MM.1S (cell line): ENCODE measurements around the gene AP5B1.

Experiments used
- DNase-seq: peaks from one replicate; pipeline ENCODE4 v3.0.0-alpha.2; 2015
- H2AFZ ChIP-seq: fragments of 300-600 bp; sonication (generic); 2 replicates; pipeline ENCODE4 v1.6.0; 2016; ENCODE audit warnings: antibody characterized with exemption, low read length
- H3F3A ChIP-seq: fragments of 300-600 bp; sonication (generic); 2 replicates; pipeline ENCODE4 v1.6.1; 2016; ENCODE audit warnings: mild to moderate bottlenecking, antibody characterized with exemption, low read length, moderate library complexity, mixed read lengths; ENCODE audit not compliant: insufficient read depth
- H3K27ac ChIP-seq: fragments of 300-600 bp; sonication (generic); 2 replicates; pipeline ENCODE4 v1.5.1; 2016; ENCODE audit warnings: mild to moderate bottlenecking, low read length
- H3K27me3 ChIP-seq: fragments of 300-600 bp; sonication (generic); replicated peaks from 2 replicates; pipeline ENCODE4 v1.6.0; 2016; ENCODE audit warnings: low read length; ENCODE audit not compliant: insufficient read depth
- H3K36me3 ChIP-seq: fragments of 300-600 bp; sonication (generic); replicated peaks from 2 replicates; pipeline ENCODE4 v1.6.1; 2016; ENCODE audit warnings: mild to moderate bottlenecking, low read length, mixed read lengths; ENCODE audit not compliant: insufficient read depth
- H3K4me1 ChIP-seq: fragments of 300-600 bp; sonication (generic); 2 replicates; pipeline ENCODE4 v1.6.1; 2016; ENCODE audit warnings: low read length, mixed read lengths
- H3K4me2 ChIP-seq: fragments of 300-600 bp; sonication (generic); 2 replicates; pipeline ENCODE4 v1.6.0; 2016; ENCODE audit warnings: low read depth, low read length
- H3K4me3 ChIP-seq: fragments of 300-600 bp; sonication (generic); 2 replicates; pipeline ENCODE4 v1.5.1; 2016; ENCODE audit warnings: low read length, mixed read lengths
- H3K79me2 ChIP-seq: fragments of 300-600 bp; sonication (generic); 2 replicates; pipeline ENCODE4 v1.6.1; 2016; ENCODE audit warnings: mixed run types, low read length, mixed read lengths
- H3K9ac ChIP-seq: fragments of 300-600 bp; sonication (generic); 2 replicates; pipeline ENCODE4 v1.6.1; 2016; ENCODE audit warnings: low read length, mixed read lengths
- H3K9me2 ChIP-seq: fragments of 300-600 bp; sonication (generic); replicated peaks from 2 replicates; pipeline ENCODE4 v1.6.1; 2016; ENCODE audit warnings: mild to moderate bottlenecking, low read length, mixed read lengths; ENCODE audit not compliant: insufficient read depth
- H3K9me3 ChIP-seq: fragments of 300-600 bp; sonication (generic); replicated peaks from 2 replicates; pipeline ENCODE4 v1.6.1; 2016; ENCODE audit warnings: mild to moderate bottlenecking, low read length, mixed read lengths; ENCODE audit not compliant: insufficient read depth
- H4K20me1 ChIP-seq: fragments of 300-600 bp; sonication (generic); 2 replicates; pipeline ENCODE4 v1.6.1; 2016; ENCODE audit warnings: mild to moderate bottlenecking, low read length, moderate library complexity, mixed read lengths; ENCODE audit not compliant: insufficient read depth
- CTCF ChIP-seq: fragments of 300-600 bp; sonication (generic); IDR thresholded peaks from 2 replicates; pipeline ENCODE4 v1.5.1; 2016; ENCODE audit warnings: antibody characterized with exemption, low read length, mixed read lengths
- EZH2 ChIP-seq: fragments of 300-600 bp; sonication (generic); optimal IDR thresholded peaks from 2 replicates; pipeline ENCODE3; 2017; ENCODE audit warnings: low read depth, mild to moderate bottlenecking, antibody characterized with exemption, low read length, mixed read lengths
- EZH2phosphoT487 ChIP-seq: fragments of 300-600 bp; sonication (generic); IDR thresholded peaks from 2 replicates; pipeline ENCODE4 v1.6.1; 2018; ENCODE audit warnings: antibody characterized with exemption, low read length

The AP5B1 gene

GRCh38 chr11:65786786-65787636 is 6.2 kb upstream of the AP5B1 start, which contains the start of gene OVOL1:
TSS of gene OVOL1 (plus strand) at chr11:65787063. CDS start at chr11:65787374, 311 bp downstream.
- Histone ChIP-seq H3K79me2 (no peaks in the 10 kb centered on the region), H3K4me1 (peaks cover 23% of the 10 kb centered on the region), H3K27ac (no peak within 1 kb of the TSS), H3K9ac (no peak within 1 kb of the TSS), H3K4me2 (peak within 1 kb of the TSS; percentile 39), H4K20me1 (no peaks in the 10 kb centered on the region), H2AFZ (no peak within 1 kb of the TSS), H3K9me3 (no peaks in the 10 kb centered on the region), H3F3A (peaks cover 13% of the 10 kb centered on the region), H3K9me2 (no peaks in the 10 kb centered on the region), H3K36me3 (no peaks in the 10 kb centered on the region), H3K4me3 (no peak within 1 kb of the TSS), H3K27me3 (peaks cover 38% of the 10 kb centered on the region)
- no peak for TF ChIP-seq CTCF
- TF ChIP-seq EZH2: peak; percentile 96
- no peak for DNase-seq

- Histone ChIP-seq H3K27ac (no peak overlapping the region), H3F3A (peaks cover 19% of the 10 kb centered on the region), H3K4me3 (no peak overlapping the region), H2AFZ (no peak overlapping the region), H4K20me1 (no peaks in the 10 kb centered on the region), H3K27me3 (peaks cover 38% of the 10 kb centered on the region), H3K9ac (no peak overlapping the region), H3K4me1 (peaks cover 21% of the 10 kb centered on the region), H3K9me2 (no peaks in the 10 kb centered on the region), H3K36me3 (no peaks in the 10 kb centered on the region), H3K4me2 (no peak overlapping the region), H3K9me3 (no peaks in the 10 kb centered on the region), H3K79me2 (no peaks in the 10 kb centered on the region)
- no peak for DNase-seq
- TF ChIP-seq EZH2: no peak
- no peak for TF ChIP-seq EZH2phosphoT487
- no peak for TF ChIP-seq CTCF
Observed at GRCh38 chr11:65786008-65786785, 5.4 kb upstream of the AP5B1 start.

- no peak overlapping the region for H3K4me2 ChIP-seq
- no peak for TF ChIP-seq EZH2phosphoT487
- TF ChIP-seq EZH2: no peak
- TF ChIP-seq CTCF: no peak
- DNase-seq: no peak
Observed at GRCh38 chr11:65785319-65786007, 4.7 kb upstream of the AP5B1 start.

More at GRCh38 chr11:65785319-65786007, 4.7 kb upstream of the AP5B1 start:
- peaks cover 20% of the 10 kb centered on the region for H3K4me1 ChIP-seq
- H3K9me2 ChIP-seq: no peaks in the 10 kb centered on the region
- no peak overlapping the region for H3K27ac ChIP-seq
- H4K20me1 ChIP-seq: no peaks in the 10 kb centered on the region
- H3F3A ChIP-seq: peaks cover 19% of the 10 kb centered on the region
- no peaks in the 10 kb centered on the region for H3K9me3 ChIP-seq
- H3K79me2 ChIP-seq: no peaks in the 10 kb centered on the region
- H3K27me3 ChIP-seq: peaks cover 38% of the 10 kb centered on the region
- H3K9ac ChIP-seq: no peak overlapping the region
- H3K36me3 ChIP-seq: no peaks in the 10 kb centered on the region
- no peak overlapping the region for H2AFZ ChIP-seq
- no peak overlapping the region for H3K4me3 ChIP-seq
